DMS114 treated with DMSO at 0.1 percent for 48 hours (cell line): Measurements from ENCODE around the gene HEBP2.
A peak's percentile ranks its signal among the peaks of the same experiment; 100 is the strongest.
"Not testable (repeated sequence)": the region's sequence is repeated elsewhere in the genome, so short reads cannot be mapped to it uniquely, and the experiment has no call there.

ENCODE experiments used
- DNase-seq: peaks from one replicate; lab custom pipeline; 2025; ENCODE audit not compliant: unreplicated experiment; lab: John Stamatoyannopoulos, UW

The HEBP2 gene

DNA sequence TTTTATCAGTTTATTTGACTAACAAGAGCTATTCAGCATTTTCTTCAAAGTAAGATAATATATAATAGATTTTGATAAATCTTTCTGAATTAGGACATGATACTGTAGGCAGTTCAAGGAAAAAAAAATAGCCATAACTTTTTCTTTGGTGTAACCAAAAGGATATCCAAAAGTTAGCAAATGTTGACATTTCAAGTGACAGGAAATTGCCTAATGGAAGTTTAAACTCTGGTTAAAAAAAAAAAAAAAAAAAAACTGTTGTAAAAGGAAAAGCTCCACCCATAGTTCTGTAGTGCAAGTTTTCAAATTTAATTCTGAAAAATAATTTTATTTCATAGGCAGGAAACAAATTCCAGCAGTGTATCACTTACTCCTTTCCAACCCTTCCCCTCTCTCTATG is 18.8 kb downstream of the HEBP2 start:
- no peak for DNase-seq

DNA sequence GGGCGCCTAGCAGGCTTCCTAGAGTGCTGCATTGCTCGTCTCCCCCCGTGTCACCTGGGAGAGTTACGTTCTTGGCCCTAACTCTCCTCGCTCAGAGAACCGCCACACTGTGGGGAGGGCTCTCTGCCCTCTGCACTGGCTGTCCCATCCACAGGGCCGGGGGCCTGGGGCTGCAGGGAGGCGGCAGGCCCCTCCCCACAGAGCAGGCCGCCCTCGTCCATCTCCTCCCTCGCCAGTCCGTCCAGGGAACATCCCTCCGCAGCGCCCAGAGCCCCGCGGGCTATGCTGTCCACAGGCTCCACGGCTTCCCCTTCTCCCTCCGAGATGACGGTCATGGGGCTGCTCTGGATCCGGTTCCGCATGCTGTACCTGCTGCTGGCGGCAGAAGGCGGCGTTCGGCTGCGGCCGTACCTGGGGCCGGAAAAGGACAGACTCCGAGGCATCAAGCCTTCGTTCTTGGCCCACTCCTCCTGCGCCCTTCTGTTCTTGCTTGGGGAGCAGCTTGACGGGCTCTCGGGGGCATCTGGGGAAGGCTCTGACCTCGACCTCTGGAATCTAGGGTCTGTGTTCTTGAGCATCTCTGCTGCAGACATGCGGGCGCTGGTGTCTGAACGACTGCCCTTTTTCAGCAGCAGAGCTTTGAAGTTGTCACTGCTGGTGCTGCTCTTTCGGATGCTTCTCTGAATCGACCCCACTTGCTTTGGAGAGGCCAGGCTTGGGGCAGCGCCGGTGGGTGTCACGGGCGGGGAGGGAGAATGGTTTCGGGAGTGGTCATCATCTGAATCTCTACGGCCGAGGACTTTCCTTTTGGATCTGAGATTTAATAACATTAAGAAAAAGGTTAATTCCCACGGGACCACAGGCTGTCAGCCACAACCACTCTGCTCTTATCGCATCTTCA is 20.2 kb downstream of the HEBP2 start:
- no peak for DNase-seq

DNA sequence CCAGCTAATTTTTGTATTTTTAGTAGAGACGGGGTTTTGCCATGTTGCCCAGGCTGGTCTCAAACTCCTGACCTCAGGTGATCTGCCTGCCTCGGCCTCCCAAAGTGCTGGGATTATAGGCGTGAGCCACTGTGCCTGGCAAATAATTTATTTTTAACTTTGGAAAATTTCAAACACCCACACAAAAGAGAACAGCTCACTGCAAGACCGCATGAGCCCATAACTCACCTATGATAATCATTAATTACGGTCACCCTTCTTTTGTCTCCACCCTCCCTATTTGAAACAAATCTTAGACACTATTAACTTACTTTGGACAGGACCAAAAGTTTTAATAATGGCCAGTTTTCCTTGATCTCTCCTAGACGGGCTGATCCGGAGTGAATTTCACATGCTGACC is 21.2 kb downstream of the HEBP2 start:
- not testable (repeated sequence) for DNase-seq

DNA sequence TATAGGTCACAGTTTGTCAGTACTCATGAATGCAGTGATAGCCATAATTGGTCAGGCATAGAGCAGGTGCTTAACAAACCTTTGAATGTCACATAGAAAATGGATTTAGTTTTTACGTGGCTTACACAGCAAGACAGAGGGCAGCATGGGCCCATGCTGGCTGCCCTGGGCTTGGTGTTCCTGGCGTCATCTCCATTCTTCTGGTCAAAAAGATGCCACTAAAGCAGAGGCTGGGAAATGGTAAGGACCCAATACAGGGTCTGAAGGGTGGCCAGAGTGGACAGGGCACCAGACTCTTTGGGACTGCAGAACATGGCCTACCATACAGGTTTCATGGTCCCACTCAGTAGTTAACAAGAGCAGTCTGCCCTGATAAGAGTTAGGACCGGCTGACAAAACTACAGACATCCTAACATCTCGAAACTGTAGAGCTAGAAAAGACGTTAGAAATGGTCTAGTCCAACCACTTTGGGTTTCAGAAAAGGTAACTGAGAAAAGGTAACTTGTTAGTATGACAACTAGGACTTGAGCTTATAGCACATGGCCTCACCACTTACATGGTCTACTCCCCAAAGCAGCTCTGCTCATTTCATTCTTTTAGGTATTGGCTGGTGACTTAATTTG is 22.6 kb downstream of the HEBP2 start:
- no peak for DNase-seq

DNA sequence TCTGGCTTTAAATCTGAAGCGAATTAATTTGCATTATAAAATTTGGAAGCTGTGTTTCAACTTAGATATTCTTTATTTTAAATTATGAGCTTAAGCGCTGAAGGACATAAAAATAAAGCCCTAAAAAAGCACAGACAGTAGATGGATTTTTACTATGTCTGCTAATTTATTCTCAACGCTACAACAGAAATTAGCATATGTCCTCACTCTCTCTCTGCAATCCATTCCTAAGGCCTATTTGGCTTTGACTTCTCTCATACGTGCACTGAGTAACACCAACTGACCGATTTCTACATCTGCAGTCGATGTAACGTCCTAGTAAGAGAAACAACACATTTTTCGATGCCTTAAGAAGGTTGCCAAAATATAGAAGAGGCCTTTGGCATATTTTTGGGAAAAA is 23.7 kb downstream of the HEBP2 start:
- DNase-seq: no peak

DNA sequence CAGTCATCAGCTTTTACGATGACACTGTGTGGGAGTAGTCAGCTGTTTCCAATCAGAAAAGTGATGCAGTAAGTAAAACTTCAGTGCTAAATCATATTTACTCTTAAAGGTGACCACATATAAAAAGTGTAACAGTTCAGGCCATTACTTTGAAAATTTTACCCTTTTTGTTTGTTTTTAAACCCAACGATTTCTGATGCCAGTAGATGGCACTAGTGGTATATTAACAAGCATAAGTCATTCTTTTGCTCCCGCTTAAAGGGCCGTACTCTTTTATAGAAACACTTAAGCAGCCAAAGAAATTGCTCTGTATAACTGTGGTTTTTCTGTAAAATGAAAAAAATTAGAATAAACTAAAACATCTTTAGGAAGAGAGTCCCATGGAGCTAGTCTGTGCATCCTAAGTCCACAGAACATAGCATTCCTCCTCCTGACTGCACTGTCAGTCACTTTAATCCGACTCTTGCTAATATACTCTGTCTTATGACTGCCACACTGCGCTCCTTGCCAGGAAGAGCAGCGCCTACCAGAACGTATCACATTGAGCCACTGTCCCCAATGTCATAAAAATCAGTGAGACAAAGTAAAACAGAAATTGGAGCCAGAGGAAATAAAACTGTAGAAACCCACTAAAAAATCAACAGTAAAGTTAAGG is 25.0 kb downstream of the HEBP2 start:
- peak; percentile 8 for DNase-seq

DNA sequence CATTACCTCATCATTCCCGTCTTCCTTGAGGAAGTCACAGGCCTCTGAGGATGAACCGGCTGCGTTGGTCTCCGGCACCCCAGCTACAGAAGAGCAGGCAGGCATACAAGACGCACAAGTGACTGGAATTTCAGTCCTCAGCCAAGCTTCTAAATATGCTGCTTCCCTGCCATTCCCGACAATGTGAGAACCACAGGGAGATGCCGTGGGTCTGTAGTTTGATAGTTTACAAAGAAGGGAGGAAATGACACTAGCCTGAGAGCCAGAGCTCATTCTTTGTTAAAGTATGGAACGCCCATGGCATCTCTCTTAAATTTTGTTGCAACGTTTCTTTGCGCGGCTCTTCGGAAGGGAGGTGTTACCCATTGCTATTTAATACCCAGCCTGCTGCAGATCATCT is 25.7 kb downstream of the HEBP2 start:
- DNase-seq: no peak

DNA sequence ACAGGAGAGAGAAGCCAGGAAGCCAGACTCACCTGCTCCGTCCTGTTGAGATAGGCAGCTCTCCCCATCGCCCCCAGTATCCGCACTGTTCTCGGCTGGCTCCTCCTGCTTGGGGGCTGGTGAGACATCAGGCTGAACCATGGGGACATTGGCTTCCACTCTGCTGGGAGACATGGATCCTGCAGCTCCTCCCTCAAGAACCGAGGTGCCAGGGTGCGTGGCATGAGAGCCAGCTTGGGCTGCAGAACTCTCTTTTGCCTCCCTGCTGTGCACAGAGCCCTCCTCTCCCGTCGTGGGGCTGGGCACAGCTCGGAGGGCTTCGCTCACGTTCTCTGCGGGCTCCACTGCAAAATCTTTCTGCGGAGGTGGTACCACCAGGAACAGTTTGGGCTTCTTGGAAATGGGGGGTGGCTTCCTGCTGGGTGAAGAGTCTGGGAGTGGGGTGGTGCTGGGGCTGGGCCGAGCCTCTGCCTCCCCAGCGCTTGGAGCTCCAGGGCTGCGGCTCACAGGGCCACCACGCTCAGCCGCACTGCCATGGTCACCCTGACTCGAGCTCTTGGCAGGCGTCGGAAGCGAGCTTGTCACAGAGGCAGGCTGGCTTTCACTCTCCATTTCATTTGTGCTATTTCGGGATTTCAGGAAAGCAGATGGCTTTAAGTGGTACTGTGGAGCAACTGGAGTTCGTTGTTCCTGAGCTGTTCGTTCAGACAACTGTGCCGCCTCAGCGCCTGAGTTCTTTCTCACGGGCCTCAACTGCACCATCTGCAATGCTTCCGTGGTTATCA is 26.5 kb downstream of the HEBP2 start:
- DNase-seq: no peak

DNA sequence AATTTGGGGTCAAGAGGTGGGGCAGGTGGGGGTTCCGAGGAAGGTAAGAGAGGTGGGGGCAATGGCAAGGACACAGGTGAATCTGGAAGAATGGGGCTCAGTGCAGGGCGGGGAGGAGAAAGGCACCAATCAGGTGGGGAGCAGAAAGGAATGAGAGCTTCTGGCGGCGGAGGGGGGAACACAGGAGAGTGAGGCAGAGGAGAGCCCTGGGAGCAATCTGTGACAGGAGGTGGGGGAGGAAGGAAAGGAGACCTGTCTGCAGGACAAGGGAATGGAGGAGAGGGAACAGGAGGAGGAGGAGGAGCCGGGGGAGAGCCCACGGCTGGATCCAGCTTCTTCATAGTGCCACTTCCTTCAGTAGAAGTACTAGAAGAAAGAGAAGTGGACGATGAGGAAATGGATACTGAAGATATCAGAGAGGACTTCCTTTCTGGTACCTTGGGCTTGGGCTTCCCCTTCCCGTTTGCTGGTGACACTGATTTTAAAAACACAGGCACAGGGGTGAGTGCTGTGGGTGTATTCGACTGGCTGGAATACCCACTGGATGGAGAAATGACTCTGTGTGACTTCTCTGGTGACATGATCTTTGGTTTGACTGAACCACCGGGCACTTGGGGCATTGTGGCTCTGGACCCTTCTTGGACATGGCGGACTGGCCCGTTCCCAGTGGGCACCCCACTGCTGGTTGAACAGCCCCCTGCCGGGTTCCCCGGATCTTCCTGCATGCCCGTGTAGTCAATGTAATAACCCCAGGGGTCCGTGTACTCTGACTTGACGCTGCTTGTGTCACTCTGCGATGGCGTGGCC is 27.4 kb downstream of the HEBP2 start:
- DNase-seq: no peak

DNA sequence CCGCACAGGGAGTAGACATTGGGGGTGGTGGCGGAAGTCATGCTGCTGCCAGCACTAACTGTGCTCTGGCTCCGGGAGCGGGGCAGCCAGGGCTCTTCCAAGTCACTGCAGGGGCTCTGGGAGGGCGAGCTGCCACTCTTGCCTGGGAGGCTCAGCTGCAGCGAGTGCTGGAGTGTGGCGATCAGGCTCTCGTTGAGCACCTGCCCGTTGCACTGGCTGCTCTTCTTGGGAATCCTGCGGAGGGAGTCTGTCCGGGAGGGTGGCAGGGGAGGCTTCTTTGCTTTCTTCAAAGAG is 28.0 kb downstream of the HEBP2 start:
- DNase-seq: no peak

DNA sequence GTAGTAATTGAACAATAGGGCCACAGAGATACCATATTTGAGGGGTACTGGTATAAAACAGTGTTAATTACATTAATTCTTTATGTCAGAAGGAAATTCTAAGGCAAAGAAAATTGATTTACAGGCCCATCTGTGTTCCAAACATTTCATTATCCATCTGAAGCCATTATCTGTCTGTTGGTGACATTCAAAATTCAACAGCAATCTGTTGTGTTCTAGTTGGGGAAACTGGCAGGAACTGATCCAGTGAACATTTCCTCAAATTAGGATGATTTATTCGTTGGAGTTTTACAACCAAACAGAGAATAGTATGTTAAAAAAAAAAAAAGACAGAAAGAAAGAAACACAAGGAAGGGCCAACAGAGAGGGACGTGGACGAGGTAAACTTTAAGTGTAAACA is 30.1 kb downstream of the HEBP2 start:
- no peak for DNase-seq

DNA sequence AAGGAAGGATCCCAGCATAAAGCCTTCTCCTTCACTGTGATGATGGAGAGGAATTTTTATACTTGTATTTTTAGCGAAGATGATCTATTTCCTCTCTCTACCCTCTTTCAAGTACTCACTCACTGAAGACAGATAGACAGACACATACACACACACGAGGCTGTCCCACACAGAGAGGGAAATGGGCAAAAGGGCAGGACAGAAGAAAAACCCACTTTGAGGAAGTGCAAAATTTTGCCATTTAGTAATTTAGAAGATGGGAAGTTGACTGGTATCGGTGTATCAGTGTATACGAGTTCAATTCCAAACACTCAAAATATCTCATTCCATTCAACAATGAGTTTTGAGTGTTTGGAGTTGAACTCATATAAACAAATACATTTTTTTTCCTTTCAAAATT is 30.9 kb downstream of the HEBP2 start:
- DNase-seq: no peak

DNA sequence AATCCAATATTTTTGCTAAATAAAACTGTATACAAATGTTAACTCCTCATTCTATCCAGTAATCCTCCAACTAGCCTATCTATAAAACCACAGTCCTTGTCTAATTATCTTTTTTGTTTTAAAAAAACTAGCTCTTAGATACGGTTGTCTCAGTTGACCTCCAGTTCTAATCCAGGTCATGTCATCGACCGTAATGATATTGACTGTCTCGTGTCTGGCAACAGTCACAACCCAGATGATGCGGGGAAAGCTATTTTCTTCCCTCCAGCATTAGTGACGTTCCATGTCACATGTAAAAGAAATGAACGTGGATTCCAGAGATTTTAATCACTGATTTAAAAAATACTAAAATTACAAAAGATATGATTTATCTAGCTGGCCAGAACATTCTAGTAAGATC is 35.5 kb downstream of the HEBP2 start:
- no peak for DNase-seq

DNA sequence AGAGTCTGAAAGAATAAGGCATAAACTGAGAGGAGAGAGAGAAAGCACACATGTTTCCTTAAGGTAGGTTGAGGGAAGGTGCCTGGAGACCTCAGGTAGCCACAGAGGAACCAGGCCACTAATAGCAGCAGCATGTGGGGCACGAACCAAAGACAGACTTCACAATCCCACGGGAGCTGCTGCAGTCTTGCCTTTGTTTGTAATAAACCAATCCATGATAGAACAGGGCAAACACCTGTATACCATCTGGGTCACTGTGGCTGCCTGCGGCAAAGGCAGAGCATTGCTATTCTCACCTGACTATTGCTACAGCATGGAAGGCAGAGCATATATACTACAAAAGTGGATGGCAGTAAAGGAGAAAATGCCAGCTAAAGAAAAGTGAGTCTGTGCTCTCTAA is 36.3 kb downstream of the HEBP2 start:
- no peak for DNase-seq

DNA sequence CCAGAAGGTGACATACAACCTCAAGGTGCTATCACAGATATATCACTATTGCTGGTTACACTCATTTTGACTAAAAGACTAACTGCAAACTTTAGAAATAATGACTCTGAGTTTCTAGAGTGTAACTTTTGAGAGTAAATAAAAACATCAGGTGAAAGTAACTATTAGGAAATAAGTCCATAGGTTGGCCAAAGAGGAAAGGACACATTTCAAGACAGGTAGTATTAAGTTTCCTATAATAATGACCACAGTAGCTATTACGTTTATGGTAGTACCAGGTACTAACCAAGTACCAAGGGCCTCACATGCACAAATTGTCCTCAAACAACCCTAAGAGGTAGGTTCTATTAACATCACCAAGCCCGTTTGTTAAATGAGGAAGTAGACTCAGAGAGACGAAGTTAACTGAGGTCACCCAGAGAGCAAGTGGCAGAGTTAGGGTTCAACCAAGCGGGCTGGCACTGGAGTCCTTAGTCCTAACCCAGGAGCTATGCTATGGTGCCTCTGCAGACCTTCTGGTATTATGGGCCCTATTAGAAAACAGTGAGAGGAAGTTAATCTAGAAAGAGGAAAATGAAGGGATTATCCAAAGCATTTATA is 36.8 kb downstream of the HEBP2 start:
- DNase-seq: no peak

DNA sequence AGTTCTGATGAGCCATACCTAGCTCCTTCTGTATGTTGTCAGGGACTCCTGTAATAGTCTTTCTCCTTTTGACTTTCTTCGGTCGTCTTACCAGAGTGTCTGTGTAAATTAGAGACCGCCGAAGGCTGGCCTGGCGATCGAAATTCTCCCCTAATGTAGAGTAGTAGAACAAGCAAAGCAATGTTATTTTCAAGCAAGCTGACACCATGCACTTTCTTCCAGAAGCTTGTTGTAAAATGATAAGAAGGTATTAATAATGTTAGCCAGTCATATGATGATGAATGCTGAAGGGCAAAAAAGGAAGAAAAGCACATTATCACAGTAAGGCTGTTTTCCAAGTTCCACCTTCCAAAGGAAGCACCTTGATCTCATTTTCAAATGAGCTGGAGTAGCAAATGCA is 37.9 kb downstream of the HEBP2 start:
- no peak for DNase-seq

DNA sequence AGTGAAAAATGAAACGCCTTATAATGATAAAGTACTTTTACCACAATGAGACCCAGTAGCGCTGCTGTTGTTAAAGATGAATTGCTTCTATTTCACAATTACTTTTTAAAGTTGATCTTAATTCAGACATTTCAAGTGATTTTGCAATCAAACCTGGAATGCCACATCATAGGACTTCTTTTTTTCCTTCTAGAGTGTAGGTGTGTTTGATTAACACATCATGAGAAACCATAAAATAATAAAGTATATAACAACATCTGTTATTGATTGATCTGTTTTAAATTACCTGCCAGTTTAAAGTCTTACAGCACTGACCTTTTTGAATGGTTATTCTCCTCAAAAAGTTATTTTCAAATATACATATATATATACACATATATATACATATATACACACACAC is 38.6 kb downstream of the HEBP2 start:
- no peak for DNase-seq

DNA sequence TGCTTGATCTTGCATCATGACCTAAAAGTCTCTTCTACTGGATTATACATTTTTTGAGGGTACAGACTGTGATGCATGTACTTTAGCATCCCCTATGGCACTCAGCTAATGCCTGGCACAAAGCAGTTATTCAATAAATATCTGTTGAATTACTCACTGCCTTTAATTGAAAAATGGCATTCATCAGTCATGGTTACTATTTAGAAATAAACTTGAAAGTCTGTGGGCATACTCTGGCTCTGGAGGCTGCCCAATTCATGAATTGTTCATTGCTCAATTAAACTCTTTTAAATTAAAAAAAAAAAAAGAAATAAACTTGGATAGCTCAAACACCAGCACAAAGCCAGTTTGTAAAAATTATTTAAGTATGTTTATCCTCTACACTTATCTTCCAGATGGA is 40.0 kb downstream of the HEBP2 start:
- DNase-seq: no peak

DNA sequence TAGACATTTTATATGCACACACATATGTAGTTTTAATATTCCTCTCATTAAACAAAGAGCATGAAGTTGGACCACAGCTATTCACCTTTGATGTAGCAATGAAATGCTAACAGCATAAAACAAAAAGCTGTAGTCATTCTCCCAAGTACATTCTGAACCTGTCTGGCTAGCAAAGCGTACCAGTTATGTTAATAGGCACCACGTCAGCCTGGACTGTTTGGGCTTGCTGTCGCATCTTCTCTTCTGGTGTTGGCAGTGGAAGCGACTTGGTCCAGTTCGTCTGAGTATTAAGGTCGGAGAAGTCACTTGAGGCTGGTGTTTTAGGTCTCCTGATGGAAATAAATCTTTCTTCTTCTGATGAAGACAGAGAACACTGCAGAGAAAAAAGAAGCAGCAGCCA is 42.8 kb downstream of the HEBP2 start:
- no peak for DNase-seq

DNA sequence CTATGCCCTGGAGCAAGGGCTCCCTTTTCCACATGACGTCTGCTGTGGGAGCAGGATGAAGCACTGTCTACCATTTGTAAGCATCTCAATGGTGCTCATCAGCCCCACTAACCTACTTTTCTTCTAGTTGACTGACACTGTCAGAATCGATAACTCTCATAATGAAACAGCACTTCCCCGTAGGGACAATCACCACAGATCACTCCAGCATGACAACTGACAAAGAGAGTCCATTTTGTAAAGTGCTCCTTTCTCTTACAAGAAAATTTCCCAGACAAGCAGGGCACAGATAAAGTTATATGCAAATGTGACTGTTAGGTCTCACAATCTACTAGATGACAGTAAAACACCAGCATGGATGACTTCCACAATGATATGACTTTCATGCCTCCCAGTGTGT is 46.4 kb downstream of the HEBP2 start:
- DNase-seq: no peak
